DMS 273 (cell line): ENCODE data around the gene CD226.
"Not testable (repeated sequence)": the region's sequence is repeated elsewhere in the genome, so short reads cannot be mapped to it uniquely, and the experiment has no call there.

Source experiments
- DNase-seq: peaks from one replicate; lab custom pipeline; 2025; ENCODE audit not compliant: unreplicated experiment; lab: John Stamatoyannopoulos, UW

The CD226 gene

GRCh38 chr18:69874058-69874457 lies 73.6 kb downstream of the CD226 start:
- no peak for DNase-seq

GRCh38 chr18:69872661-69873060 lies 75.0 kb downstream of the CD226 start:
- no peak for DNase-seq

- DNase-seq, result no peak
Observed at GRCh38 chr18:69871363-69871762, 76.3 kb downstream of the CD226 start.

- DNase-seq, result no peak
Observed at GRCh38 chr18:69870736-69871135, 76.9 kb downstream of the CD226 start.

GRCh38 chr18:69866212-69866611 lies 81.5 kb downstream of the CD226 start:
- DNase-seq, result no peak

- DNase-seq, result no peak
Observed at GRCh38 chr18:69865776-69866175, 81.9 kb downstream of the CD226 start.

GRCh38 chr18:69864802-69865201 lies 82.9 kb downstream of the CD226 start:
- DNase-seq, result not testable (repeated sequence)

- DNase-seq, result no peak
Observed at GRCh38 chr18:69858897-69859296, 88.8 kb downstream of the CD226 start.

GRCh38 chr18:69854455-69854854 lies 93.2 kb downstream of the CD226 start:
- DNase-seq, result no peak

- no peak for DNase-seq
Observed at GRCh38 chr18:69853051-69853450, 94.6 kb downstream of the CD226 start.

- DNase-seq, result peak; percentile 79
Observed at GRCh38 chr18:69845593-69846506, 101.8 kb downstream of the CD226 start.

GRCh38 chr18:69844656-69845055 lies 103.0 kb downstream of the CD226 start:
- DNase-seq, result no peak

- no peak for DNase-seq
Observed at GRCh38 chr18:69843015-69843414, 104.7 kb downstream of the CD226 start.

- no peak for DNase-seq
Observed at GRCh38 chr18:69841117-69841516, 106.6 kb downstream of the CD226 start.

- no peak for DNase-seq
Observed at GRCh38 chr18:69840445-69840844, 107.2 kb downstream of the CD226 start.

GRCh38 chr18:69840001-69840400 lies 107.7 kb downstream of the CD226 start:
- no peak for DNase-seq

- no peak for DNase-seq
Observed at GRCh38 chr18:69839497-69839896, 108.2 kb downstream of the CD226 start.

GRCh38 chr18:69838620-69839411 lies 108.9 kb downstream of the CD226 start:
- DNase-seq, result peak; percentile 31

GRCh38 chr18:69838003-69838402 lies 109.7 kb downstream of the CD226 start:
- no peak for DNase-seq

- DNase-seq, result not testable (repeated sequence)
Observed at GRCh38 chr18:69834980-69835379, 112.7 kb downstream of the CD226 start.

- DNase-seq, result no peak
Observed at GRCh38 chr18:69830189-69830588, 117.5 kb downstream of the CD226 start.

- DNase-seq, result no peak
Observed at GRCh38 chr18:69820538-69820937, 127.1 kb downstream of the CD226 start.
